HEK293 (cell line): ENCODE data around the gene PAK2.

ENCODE experiments used
- REST ChIP-seq: fragments of 450-650 bp; formaldehyde crosslinking; IDR thresholded peaks from 2 replicates; pipeline ENCODE4 v1.5.1; 2016; ENCODE audit warnings: missing biosample characterization, missing genetic modification characterization
- SETDB1 ChIP-seq: IDR thresholded peaks from one replicate; pipeline ENCODE4 v1.6.1; 2017; ENCODE audit warnings: mild to moderate bottlenecking, low read length, moderate library complexity, mixed read lengths; ENCODE audit not compliant: insufficient read length
- TCF7L2 ChIP-seq: IDR thresholded peaks from 2 replicates; pipeline ENCODE4 v1.6.1; 2011; ENCODE audit warnings: low read depth, mild to moderate bottlenecking, inconsistent platforms, low read length, moderate library complexity, borderline replicate concordance
- YY1 ChIP-seq: fragments of 450-650 bp; formaldehyde crosslinking; IDR thresholded peaks from 2 replicates; pipeline ENCODE4 v1.5.1; 2018; ENCODE audit warnings: missing biosample characterization, missing genetic modification characterization
- ZNF10 ChIP-seq: fragments of 450-650 bp; formaldehyde crosslinking; IDR thresholded peaks from 2 replicates; pipeline ENCODE4 v1.5.1; 2017; ENCODE audit warnings: missing biosample characterization, missing genetic modification characterization
- ZNF157 ChIP-seq: fragments of 450-650 bp; formaldehyde crosslinking; IDR thresholded peaks from 2 replicates; pipeline ENCODE4 v1.5.1; 2016; ENCODE audit warnings: missing biosample characterization, missing genetic modification characterization
- ZNF18 ChIP-seq: fragments of 450-650 bp; formaldehyde crosslinking; IDR thresholded peaks from 2 replicates; pipeline ENCODE4 v1.5.1; 2016; ENCODE audit warnings: missing biosample characterization, missing genetic modification characterization
- ZNF248 ChIP-seq: fragments of 450-650 bp; formaldehyde crosslinking; IDR thresholded peaks from 2 replicates; pipeline ENCODE4 v1.5.1; 2017; ENCODE audit warnings: missing biosample characterization, missing genetic modification characterization
- ZNF302 ChIP-seq: fragments of 450-650 bp; formaldehyde crosslinking; IDR thresholded peaks from 2 replicates; pipeline ENCODE4 v1.5.1; 2016; ENCODE audit warnings: missing biosample characterization, missing genetic modification characterization, low read depth
- ZNF311 ChIP-seq: fragments of 450-650 bp; formaldehyde crosslinking; IDR thresholded peaks from 2 replicates; pipeline ENCODE4 v1.5.1; 2017; ENCODE audit warnings: missing biosample characterization, missing genetic modification characterization, borderline replicate concordance
- ZNF521 ChIP-seq: fragments of 450-650 bp; formaldehyde crosslinking; IDR thresholded peaks from 2 replicates; pipeline ENCODE4 v1.5.1; 2017; ENCODE audit warnings: missing biosample characterization, mild to moderate bottlenecking, missing genetic modification characterization
- TF ChIP-seq, protein P1 (sequence below): fragments of 450-650 bp; formaldehyde crosslinking; conservative IDR thresholded peaks from 2 replicates; pipeline ENCODE4 v1.5.1; 2016; ENCODE audit warnings: low read depth, missing biosample characterization, missing genetic modification characterization
- TF ChIP-seq, protein P2 (sequence below): fragments of 450-650 bp; formaldehyde crosslinking; IDR thresholded peaks from 2 replicates; pipeline ENCODE4 v1.5.1; 2016; ENCODE audit warnings: missing biosample characterization, missing genetic modification characterization

GRCh38 chr3:196756732-196757131 is 17.1 kb downstream of the PAK2 start:
- TF ChIP-seq ZNF248 (tag by site-specific recombination) = no peak
- TF ChIP-seq SETDB1 = peak; percentile 87
- TF ChIP-seq YY1 (tag by site-specific recombination) = no peak
- TF ChIP-seq TCF7L2 = no peak
- TF ChIP-seq, protein P1, sequence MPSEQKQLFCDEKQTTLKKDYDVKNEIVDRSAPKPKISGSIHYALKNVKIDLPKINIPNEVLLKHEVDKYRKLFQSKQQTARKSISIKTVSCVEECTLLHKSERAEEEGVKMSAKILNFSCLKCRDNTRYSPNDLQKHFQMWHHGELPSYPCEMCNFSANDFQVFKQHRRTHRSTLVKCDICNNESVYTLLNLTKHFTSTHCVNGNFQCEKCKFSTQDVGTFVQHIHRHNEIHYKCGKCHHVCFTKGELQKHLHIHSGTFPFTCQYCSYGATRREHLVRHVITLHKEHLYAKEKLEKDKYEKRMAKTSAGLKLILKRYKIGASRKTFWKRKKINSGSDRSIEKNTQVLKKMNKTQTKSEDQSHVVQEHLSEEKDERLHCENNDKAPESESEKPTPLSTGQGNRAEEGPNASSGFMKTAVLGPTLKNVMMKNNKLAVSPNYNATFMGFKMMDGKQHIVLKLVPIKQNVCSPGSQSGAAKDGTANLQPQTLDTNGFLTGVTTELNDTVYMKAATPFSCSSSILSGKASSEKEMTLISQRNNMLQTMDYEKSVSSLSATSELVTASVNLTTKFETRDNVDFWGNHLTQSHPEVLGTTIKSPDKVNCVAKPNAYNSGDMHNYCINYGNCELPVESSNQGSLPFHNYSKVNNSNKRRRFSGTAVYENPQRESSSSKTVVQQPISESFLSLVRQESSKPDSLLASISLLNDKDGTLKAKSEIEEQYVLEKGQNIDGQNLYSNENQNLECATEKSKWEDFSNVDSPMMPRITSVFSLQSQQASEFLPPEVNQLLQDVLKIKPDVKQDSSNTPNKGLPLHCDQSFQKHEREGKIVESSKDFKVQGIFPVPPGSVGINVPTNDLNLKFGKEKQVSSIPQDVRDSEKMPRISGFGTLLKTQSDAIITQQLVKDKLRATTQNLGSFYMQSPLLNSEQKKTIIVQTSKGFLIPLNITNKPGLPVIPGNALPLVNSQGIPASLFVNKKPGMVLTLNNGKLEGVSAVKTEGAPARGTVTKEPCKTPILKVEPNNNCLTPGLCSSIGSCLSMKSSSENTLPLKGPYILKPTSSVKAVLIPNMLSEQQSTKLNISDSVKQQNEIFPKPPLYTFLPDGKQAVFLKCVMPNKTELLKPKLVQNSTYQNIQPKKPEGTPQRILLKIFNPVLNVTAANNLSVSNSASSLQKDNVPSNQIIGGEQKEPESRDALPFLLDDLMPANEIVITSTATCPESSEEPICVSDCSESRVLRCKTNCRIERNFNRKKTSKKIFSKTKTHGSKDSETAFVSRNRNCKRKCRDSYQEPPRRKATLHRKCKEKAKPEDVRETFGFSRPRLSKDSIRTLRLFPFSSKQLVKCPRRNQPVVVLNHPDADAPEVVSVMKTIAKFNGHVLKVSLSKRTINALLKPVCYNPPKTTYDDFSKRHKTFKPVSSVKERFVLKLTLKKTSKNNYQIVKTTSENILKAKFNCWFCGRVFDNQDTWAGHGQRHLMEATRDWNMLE (tag by site-specific recombination) = no peak
- TF ChIP-seq ZNF311 (tag by site-specific recombination) = no peak
- TF ChIP-seq, protein P2, sequence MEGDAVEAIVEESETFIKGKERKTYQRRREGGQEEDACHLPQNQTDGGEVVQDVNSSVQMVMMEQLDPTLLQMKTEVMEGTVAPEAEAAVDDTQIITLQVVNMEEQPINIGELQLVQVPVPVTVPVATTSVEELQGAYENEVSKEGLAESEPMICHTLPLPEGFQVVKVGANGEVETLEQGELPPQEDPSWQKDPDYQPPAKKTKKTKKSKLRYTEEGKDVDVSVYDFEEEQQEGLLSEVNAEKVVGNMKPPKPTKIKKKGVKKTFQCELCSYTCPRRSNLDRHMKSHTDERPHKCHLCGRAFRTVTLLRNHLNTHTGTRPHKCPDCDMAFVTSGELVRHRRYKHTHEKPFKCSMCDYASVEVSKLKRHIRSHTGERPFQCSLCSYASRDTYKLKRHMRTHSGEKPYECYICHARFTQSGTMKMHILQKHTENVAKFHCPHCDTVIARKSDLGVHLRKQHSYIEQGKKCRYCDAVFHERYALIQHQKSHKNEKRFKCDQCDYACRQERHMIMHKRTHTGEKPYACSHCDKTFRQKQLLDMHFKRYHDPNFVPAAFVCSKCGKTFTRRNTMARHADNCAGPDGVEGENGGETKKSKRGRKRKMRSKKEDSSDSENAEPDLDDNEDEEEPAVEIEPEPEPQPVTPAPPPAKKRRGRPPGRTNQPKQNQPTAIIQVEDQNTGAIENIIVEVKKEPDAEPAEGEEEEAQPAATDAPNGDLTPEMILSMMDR (tag by site-specific recombination) = no peak
- TF ChIP-seq ZNF302 = no peak
- no peak for TF ChIP-seq ZNF157
- no peak for TF ChIP-seq ZNF18 (tag by site-specific recombination)
- TF ChIP-seq REST (tag by site-specific recombination) = no peak
- TF ChIP-seq ZNF521 (tag by site-specific recombination) = no peak
- no peak for TF ChIP-seq ZNF10 (tag by site-specific recombination)
